Measurements from ENCODE around the gene AUNIP. TPM values are rescaled to one million over a fixed set of nuclear protein-coding genes. Genes with fewer than 3 reads are reported as not detected.

The AUNIP gene
- total RNA-seq, 1 experiment from 2014 or later: 11.0 TPM

DNA sequence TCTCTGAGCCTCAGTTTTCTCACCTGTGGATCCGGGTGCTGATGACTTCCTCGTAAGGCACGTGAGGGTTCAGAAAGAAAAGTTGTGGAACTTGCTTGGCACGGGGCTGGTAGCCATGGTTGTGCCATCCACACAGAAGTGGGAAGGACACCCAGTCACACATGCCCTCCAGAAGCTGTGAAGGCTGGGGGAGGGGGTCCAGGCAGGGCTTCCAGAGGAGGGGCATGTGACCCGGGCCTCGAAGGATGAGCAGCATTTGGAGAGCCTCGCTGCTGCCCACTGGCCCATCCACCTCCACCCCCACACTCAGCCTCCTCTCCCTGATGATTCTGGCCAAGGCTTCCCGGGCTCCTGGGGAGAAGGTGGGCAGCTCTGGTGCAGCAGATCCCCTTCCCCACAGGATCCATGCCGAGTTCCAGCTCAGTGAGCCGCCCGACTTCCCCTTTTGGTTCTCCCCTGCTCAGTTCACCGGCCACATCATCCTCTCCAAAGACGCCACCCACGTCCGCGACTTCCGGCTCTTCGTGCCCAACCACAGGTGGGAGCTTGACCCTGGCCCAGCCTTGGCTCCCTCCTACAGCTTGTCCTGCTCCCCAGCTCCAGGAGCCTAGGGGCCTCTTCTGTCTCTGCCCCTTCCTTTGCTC, 49.9 kb downstream of the AUNIP start:
- no peaks in the 10 kb centered on the region for H3F3A ChIP-seq (ENCODE audit: insufficient read depth, low read depth)
- POLR2A ChIA-PET (ENCODE audit: unreplicated experiment): no interaction called here
- H3K27me3 ChIP-seq (ENCODE audit: insufficient read depth, low read depth): no peaks in the 10 kb centered on the region
- BruUV-seq (replicated peaks): no TSS peak
- H3K9me3 ChIP-seq (ENCODE audit: insufficient read depth, low read depth): no peaks in the 10 kb centered on the region
- H2AFZ ChIP-seq: no peak overlapping the region
- DNase-seq: no peak
- TF ChIP-seq, protein P1, sequence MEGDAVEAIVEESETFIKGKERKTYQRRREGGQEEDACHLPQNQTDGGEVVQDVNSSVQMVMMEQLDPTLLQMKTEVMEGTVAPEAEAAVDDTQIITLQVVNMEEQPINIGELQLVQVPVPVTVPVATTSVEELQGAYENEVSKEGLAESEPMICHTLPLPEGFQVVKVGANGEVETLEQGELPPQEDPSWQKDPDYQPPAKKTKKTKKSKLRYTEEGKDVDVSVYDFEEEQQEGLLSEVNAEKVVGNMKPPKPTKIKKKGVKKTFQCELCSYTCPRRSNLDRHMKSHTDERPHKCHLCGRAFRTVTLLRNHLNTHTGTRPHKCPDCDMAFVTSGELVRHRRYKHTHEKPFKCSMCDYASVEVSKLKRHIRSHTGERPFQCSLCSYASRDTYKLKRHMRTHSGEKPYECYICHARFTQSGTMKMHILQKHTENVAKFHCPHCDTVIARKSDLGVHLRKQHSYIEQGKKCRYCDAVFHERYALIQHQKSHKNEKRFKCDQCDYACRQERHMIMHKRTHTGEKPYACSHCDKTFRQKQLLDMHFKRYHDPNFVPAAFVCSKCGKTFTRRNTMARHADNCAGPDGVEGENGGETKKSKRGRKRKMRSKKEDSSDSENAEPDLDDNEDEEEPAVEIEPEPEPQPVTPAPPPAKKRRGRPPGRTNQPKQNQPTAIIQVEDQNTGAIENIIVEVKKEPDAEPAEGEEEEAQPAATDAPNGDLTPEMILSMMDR (conservative IDR thresholded peaks at IDR 0.05): no peak
- no peak for TF ChIP-seq EZH2 (IDR thresholded peaks at IDR 0.05; ENCODE audit: low read depth)
- H4K20me1 ChIP-seq (ENCODE audit: insufficient read depth): no peaks in the 10 kb centered on the region
- H3K27ac ChIP-seq: no peak overlapping the region
- no peak overlapping the region for H3K4me3 ChIP-seq
- H3K36me3 ChIP-seq (ENCODE audit: low read depth): no peaks in the 10 kb centered on the region
- no peaks in the 10 kb centered on the region for H3K9me2 ChIP-seq (ENCODE audit: insufficient read depth)
- no peaks in the 10 kb centered on the region for H3K79me2 ChIP-seq (ENCODE audit: low read depth)
- CTCF ChIA-PET: interaction anchor here (0.6 kb wide), 1 partner anchor 422 kb away, joined by 5 read pairs; no protein-coding TSS in a partner anchor
- H3K4me1 ChIP-seq (replicated peaks; ENCODE audit: insufficient read depth): no peaks in the 10 kb centered on the region
- intact Hi-C loops (cut with micrococcal nuclease; ENCODE audit: unreplicated experiment): no loop called here
- H3K4me2 ChIP-seq: no peak overlapping the region

DNA sequence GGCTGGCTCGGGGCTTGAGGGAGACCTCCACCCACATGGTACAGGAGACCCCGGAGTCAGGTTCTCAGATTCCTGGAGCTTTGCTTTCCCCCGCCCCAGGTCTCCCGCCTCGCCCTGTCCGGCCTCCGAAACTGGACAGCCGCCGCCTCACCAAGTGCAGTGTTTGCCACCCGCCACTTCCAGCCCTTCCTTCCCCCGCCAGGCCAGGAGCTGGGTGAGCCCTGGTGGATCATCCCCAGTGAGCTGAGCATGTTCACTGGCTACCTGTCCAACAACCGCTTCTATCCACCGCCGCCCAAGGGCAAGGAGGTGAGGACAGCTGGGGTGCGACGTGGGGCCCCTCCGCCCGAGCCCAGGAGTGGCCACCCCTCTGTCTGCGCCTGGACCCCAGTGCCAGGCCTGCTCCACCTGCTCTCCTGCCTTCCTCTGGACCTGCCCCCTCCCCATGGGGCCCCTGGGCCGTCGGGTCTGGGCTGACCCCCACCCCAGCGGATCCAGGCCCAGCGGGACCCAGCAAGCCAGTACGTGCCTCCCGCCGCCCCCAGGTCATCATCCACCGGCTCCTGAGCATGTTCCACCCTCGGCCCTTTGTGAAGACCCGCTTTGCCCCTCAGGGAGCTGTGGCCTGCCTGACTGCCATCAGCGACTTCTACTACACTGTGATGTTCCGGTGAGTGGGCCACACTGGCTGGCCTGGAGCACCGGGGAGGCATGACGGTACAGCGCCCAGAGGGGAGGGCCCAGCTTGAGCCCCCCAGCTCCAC, 50.6 kb downstream of the AUNIP start:
- no peaks in the 10 kb centered on the region for H3K4me1 ChIP-seq (replicated peaks; ENCODE audit: insufficient read depth)
- no peak overlapping the region for H3K27ac ChIP-seq
- no peak overlapping the region for H3K4me3 ChIP-seq
- no peaks in the 10 kb centered on the region for H3F3A ChIP-seq (ENCODE audit: insufficient read depth, low read depth)
- CTCF ChIA-PET: interaction anchor here (0.5 kb wide), 1 partner anchor 44 kb away, joined by 3 read pairs; no protein-coding TSS in a partner anchor
- no peaks in the 10 kb centered on the region for H3K27me3 ChIP-seq (ENCODE audit: insufficient read depth, low read depth)
- POLR2A ChIA-PET (ENCODE audit: unreplicated experiment): interaction anchor here (0.5 to 0.6 kb wide), 3 partner anchors 95 to 189 kb away, joined by 3 to 11 read pairs (median 6); partner anchors contain the start of gene PAFAH2
- BruUV-seq (replicated peaks): no TSS peak
- no peaks in the 10 kb centered on the region for H3K36me3 ChIP-seq (ENCODE audit: low read depth)
- DNase-seq: no peak
- no peaks in the 10 kb centered on the region for H4K20me1 ChIP-seq (ENCODE audit: insufficient read depth)
- intact Hi-C loops (cut with micrococcal nuclease; ENCODE audit: unreplicated experiment): no loop called here
- no peak for TF ChIP-seq EZH2 (IDR thresholded peaks at IDR 0.05; ENCODE audit: low read depth)
- TF ChIP-seq, protein P1 (conservative IDR thresholded peaks at IDR 0.05): no peak
- H2AFZ ChIP-seq: no peak overlapping the region
- H3K9me2 ChIP-seq (ENCODE audit: insufficient read depth): no peaks in the 10 kb centered on the region
- H3K79me2 ChIP-seq (ENCODE audit: low read depth): no peaks in the 10 kb centered on the region
- no peak overlapping the region for H3K4me2 ChIP-seq
- H3K9me3 ChIP-seq (ENCODE audit: insufficient read depth, low read depth): no peaks in the 10 kb centered on the region

DNA sequence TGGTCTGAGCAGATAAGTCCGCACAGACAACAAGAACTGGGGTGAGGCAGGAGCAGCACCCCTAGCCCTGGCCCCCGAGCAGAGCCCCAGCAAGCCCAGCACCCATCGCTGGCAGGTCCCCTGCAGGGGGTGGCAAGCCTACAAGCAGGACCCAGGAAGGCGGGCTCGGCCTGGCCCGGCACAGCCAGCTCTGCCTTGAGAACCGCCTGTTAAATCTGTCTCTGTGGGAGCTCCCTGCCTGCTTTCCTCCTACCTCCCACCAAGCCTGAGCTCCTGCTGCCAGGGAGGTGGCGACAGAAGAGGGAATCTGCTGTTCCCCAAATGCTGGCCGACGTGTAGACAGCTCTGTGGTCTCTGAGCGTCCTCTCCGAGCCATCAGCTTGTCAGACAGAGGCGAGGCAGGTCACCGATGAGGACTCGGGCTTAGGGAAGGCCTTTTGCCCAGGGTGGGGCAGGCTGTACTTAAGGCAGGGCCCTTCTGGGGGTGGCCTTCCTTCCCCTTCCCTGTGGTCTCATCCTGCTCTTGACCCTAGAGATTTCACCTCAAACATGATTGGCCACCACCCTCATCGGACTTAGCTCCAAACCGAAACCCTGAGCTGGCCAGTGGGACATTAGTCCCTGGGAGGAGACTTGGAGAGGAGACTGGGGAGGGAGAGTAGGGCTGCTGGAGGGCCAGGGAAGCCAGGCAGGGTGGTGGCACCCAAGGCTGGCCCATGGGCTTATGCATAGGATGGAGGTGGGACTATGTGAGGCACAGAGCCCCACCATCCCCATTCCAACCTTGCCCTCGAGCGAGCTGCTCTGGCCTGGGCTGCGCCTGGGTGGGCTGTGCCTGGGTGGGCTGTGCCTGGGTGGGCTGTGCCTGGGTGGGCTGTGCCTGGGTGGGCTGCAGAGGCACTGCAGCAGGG, 51.5 kb downstream of the AUNIP start:
- no TSS peak for BruUV-seq (replicated peaks)
- ChIA-PET CTCF (interaction anchor here (0.5 kb wide), 1 partner anchor 235 kb away, joined by 6 read pairs; no protein-coding TSS in a partner anchor), POLR2A (ENCODE audit: unreplicated experiment) (interaction anchor here (0.5 to 0.6 kb wide), 3 partner anchors 96 to 190 kb away, joined by 3 to 11 read pairs (median 6); partner anchors contain the start of gene PAFAH2)
- H3K4me3 ChIP-seq: no peak overlapping the region
- H3K36me3 ChIP-seq (ENCODE audit: low read depth): no peaks in the 10 kb centered on the region
- no peaks in the 10 kb centered on the region for H3K4me1 ChIP-seq (replicated peaks; ENCODE audit: insufficient read depth)
- H3F3A ChIP-seq (ENCODE audit: insufficient read depth, low read depth): no peaks in the 10 kb centered on the region
- intact Hi-C loops (cut with micrococcal nuclease; ENCODE audit: unreplicated experiment): no loop called here
- no peaks in the 10 kb centered on the region for H3K79me2 ChIP-seq (ENCODE audit: low read depth)
- no peak overlapping the region for H2AFZ ChIP-seq
- H3K27ac ChIP-seq: no peak overlapping the region
- H3K9me2 ChIP-seq (ENCODE audit: insufficient read depth): no peaks in the 10 kb centered on the region
- no peak overlapping the region for H3K4me2 ChIP-seq
- no peaks in the 10 kb centered on the region for H4K20me1 ChIP-seq (ENCODE audit: insufficient read depth)
- DNase-seq: no peak
- TF ChIP-seq, protein P1 (conservative IDR thresholded peaks at IDR 0.05): no peak
- TF ChIP-seq EZH2 (IDR thresholded peaks at IDR 0.05; ENCODE audit: low read depth): no peak
- H3K27me3 ChIP-seq (ENCODE audit: insufficient read depth, low read depth): no peaks in the 10 kb centered on the region
- no peaks in the 10 kb centered on the region for H3K9me3 ChIP-seq (ENCODE audit: insufficient read depth, low read depth)

Measured in PC-9 (cell line).